HepG2 (cell line): ENCODE results near the gene APBB1.

Experiments used
- XBP1 ChIP-seq: sonication (generic); formaldehyde crosslinking; IDR thresholded peaks from 2 replicates; pipeline ENCODE4 v1.5.0; 2020; ENCODE audit warnings: missing genetic modification reagents
- ZNF776 ChIP-seq: sonication (generic); formaldehyde crosslinking; IDR thresholded peaks from 2 replicates; pipeline ENCODE4 v1.4.0; 2020; ENCODE audit warnings: mild to moderate bottlenecking, missing genetic modification reagents
- TF ChIP-seq, protein P1 (sequence below), 2 experiments: sonication (generic) in 1 of 2; formaldehyde crosslinking in 1 of 2; IDR thresholded peaks; 2 replicates each; pipeline versions ENCODE4 v1.6.1 to v1.9.0; 2014 to 2022; ENCODE audit warnings: antibody characterized with exemption in 1 of 2, borderline replicate concordance in 1 of 2, inconsistent platforms in 1 of 2, low read depth in 1 of 2, missing genetic modification reagents in 1 of 2
- TF ChIP-seq, protein P2 (sequence below): sonication (generic); formaldehyde crosslinking; IDR thresholded peaks from 2 replicates; pipeline ENCODE4 v1.5.0; 2020; ENCODE audit warnings: mild to moderate bottlenecking, missing genetic modification reagents

DNA sequence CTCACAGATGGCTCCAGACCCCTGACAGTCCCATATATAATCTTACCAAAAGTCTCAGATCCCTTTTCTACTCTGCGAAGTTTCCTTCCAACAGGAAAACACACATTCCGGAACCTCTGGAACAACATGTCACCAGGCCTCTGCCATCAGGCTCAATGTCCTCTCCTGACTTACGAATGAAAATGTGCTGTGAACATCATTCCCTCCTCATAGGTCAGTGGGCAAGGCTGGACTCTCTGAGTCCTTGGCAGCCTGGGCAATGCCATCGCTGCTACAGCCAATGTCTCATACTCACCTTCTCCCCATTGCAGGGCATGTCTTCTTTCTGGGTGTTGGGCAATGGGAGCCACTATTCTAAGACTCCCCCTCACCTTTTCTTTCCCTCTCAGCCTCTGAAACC is 23.5 kb upstream of the APBB1 start:
- TF ChIP-seq, protein P1, sequence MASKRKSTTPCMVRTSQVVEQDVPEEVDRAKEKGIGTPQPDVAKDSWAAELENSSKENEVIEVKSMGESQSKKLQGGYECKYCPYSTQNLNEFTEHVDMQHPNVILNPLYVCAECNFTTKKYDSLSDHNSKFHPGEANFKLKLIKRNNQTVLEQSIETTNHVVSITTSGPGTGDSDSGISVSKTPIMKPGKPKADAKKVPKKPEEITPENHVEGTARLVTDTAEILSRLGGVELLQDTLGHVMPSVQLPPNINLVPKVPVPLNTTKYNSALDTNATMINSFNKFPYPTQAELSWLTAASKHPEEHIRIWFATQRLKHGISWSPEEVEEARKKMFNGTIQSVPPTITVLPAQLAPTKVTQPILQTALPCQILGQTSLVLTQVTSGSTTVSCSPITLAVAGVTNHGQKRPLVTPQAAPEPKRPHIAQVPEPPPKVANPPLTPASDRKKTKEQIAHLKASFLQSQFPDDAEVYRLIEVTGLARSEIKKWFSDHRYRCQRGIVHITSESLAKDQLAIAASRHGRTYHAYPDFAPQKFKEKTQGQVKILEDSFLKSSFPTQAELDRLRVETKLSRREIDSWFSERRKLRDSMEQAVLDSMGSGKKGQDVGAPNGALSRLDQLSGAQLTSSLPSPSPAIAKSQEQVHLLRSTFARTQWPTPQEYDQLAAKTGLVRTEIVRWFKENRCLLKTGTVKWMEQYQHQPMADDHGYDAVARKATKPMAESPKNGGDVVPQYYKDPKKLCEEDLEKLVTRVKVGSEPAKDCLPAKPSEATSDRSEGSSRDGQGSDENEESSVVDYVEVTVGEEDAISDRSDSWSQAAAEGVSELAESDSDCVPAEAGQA (IDR thresholded peaks at IDR 0.05; ENCODE audit: low read depth), result no peak
- TF ChIP-seq, protein P1 (CRISPR knock-in tag; IDR thresholded peaks at IDR 0.05; ENCODE audit: borderline replicate concordance), result no peak
- TF ChIP-seq, protein P2, sequence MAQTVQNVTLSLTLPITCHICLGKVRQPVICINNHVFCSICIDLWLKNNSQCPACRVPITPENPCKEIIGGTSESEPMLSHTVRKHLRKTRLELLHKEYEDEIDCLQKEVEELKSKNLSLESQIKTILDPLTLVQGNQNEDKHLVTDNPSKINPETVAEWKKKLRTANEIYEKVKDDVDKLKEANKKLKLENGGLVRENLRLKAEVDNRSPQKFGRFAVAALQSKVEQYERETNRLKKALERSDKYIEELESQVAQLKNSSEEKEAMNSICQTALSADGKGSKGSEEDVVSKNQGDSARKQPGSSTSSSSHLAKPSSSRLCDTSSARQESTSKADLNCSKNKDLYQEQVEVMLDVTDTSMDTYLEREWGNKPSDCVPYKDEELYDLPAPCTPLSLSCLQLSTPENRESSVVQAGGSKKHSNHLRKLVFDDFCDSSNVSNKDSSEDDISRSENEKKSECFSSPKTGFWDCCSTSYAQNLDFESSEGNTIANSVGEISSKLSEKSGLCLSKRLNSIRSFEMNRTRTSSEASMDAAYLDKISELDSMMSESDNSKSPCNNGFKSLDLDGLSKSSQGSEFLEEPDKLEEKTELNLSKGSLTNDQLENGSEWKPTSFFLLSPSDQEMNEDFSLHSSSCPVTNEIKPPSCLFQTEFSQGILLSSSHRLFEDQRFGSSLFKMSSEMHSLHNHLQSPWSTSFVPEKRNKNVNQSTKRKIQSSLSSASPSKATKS (CRISPR knock-in tag), result no peak
- TF ChIP-seq ZNF776 (no peak), XBP1 (CRISPR knock-in tag) (no peak)
